ENCODE results near the gene ANKRD24. TPM values are rescaled to one million over a fixed set of nuclear protein-coding genes. Genes with fewer than 3 reads are reported as not detected.

The ANKRD24 gene
- polyA plus RNA-seq, 1 of the 3 experiments (the other 2 are of a cell fraction): 0.87 TPM

GRCh38 chr19:4257025-4257424 lies 74.5 kb downstream of the ANKRD24 start:
- Histone ChIP-seq H3K9me2 (no peaks in the 10 kb centered on the region), H3K4me1 (ENCODE audit: control insufficient read depth in 1 of 2, insufficient read depth in 2 of 2, low read depth in 1 of 2, low read length in 1 of 2) (no peaks in the 10 kb centered on the region), H4K20me1 (ENCODE audit: insufficient read depth) (no peaks in the 10 kb centered on the region), H3K4me3 (ENCODE audit: low read depth in 2 of 2, low read length in 1 of 2) (no peak overlapping the region), H3K36me3 (replicated peaks in 1 of 2; ENCODE audit: control insufficient read depth in 1 of 2, insufficient read depth in 2 of 2, low read length in 1 of 2) (peaks cover 23 to 48% of the 10 kb centered on the region in 2 experiments), H3K27ac (ENCODE audit: low read depth in 2 of 2, low read length in 1 of 2) (no peak overlapping the region), H3K9me3 (0 out of 2 replicates have a peak, but pooled peaks cover 6% of the 10 kb centered on the region), H3F3A (replicated peaks; ENCODE audit: insufficient read depth) (no peaks in the 10 kb centered on the region), H3K79me2 (ENCODE audit: insufficient read depth) (no peaks in the 10 kb centered on the region), H3K27me3 (ENCODE audit: insufficient read depth) (no peaks in the 10 kb centered on the region), H3K9ac (no peak overlapping the region), H2AFZ (ENCODE audit: low read depth) (no peak overlapping the region), H3K4me2 (no peak overlapping the region)
- CTCF ChIA-PET: interaction anchor here (0.7 to 2.2 kb wide), 2 partner anchors 96 to 143 kb away, joined by 4 to 11 read pairs; partner anchors contain the start of gene SH3GL1
- 83% methylated on average over 6 of the region's 6 CpGs for WGBS (ENCODE audit: low lambda C conversion rate)
- no peak for DNase-seq
- TF ChIP-seq MXI1 (IDR thresholded peaks at IDR 0.05; ENCODE audit: low read depth, low read length) (no peak), MAX (IDR thresholded peaks at IDR 0.05; ENCODE audit: low read depth) (no peak), RFX5 (IDR thresholded peaks at IDR 0.05; ENCODE audit: low read length) (no peak), MEF2A (IDR thresholded peaks at IDR 0.05; ENCODE audit: borderline replicate concordance, low read depth) (no peak), TAF1 (IDR thresholded peaks at IDR 0.05; ENCODE audit: borderline replicate concordance, low read depth, low read length) (no peak), JUND (IDR thresholded peaks at IDR 0.05) (no peak)
- POLR2A ChIA-PET: interaction anchor here (1.1 kb wide), 1 partner anchor 9 kb away, joined by 3 read pairs; no protein-coding TSS in a partner anchor

- Histone ChIP-seq H3K9ac (no peak overlapping the region), H3K4me2 (no peak overlapping the region), H3K9me3 (0 out of 2 replicates have a peak, but pooled peaks cover 6% of the 10 kb centered on the region), H2AFZ (ENCODE audit: low read depth) (no peak overlapping the region), H3F3A (replicated peaks; ENCODE audit: insufficient read depth) (no peaks in the 10 kb centered on the region), H3K27ac (ENCODE audit: low read depth in 2 of 2, low read length in 1 of 2) (no peak overlapping the region), H3K9me2 (no peaks in the 10 kb centered on the region), H3K79me2 (ENCODE audit: insufficient read depth) (no peaks in the 10 kb centered on the region), H4K20me1 (ENCODE audit: insufficient read depth) (no peaks in the 10 kb centered on the region), H3K27me3 (ENCODE audit: insufficient read depth) (no peaks in the 10 kb centered on the region), H3K36me3 (replicated peaks in 1 of 2; ENCODE audit: control insufficient read depth in 1 of 2, insufficient read depth in 2 of 2, low read length in 1 of 2) (peaks cover 23 to 40% of the 10 kb centered on the region in 2 experiments), H3K4me3 (ENCODE audit: low read depth in 2 of 2, low read length in 1 of 2) (no peak overlapping the region), H3K4me1 (ENCODE audit: control insufficient read depth in 1 of 2, insufficient read depth in 2 of 2, low read depth in 1 of 2, low read length in 1 of 2) (no peaks in the 10 kb centered on the region)
- POLR2A ChIA-PET: interaction anchor here (0.6 kb wide), 1 partner anchor 18 kb away, joined by 3 read pairs; no protein-coding TSS in a partner anchor
- 95% methylated on average over 23 of the region's 28 CpGs for WGBS (ENCODE audit: low lambda C conversion rate)
- CTCF ChIA-PET: interaction anchor here (1.6 to 2.2 kb wide), 2 partner anchors 9 to 95 kb away, joined by 3 to 11 read pairs; no protein-coding TSS in a partner anchor
- no peak for DNase-seq
- TF ChIP-seq SIN3A (IDR thresholded peaks at IDR 0.05; ENCODE audit: borderline replicate concordance, low read depth, low read length): no peak
- TF ChIP-seq TCF12 (IDR thresholded peaks at IDR 0.05): no peak
- TF ChIP-seq USF2 (IDR thresholded peaks at IDR 0.05; ENCODE audit: borderline replicate concordance, low read depth, low read length): no peak
- no peak for TF ChIP-seq RXRA (IDR thresholded peaks at IDR 0.05; ENCODE audit: borderline replicate concordance, low read depth)
- TF ChIP-seq GATA2 (CRISPR knock-in tag; IDR thresholded peaks at IDR 0.05): no peak
Measured at GRCh38 chr19:4258181-4258580, 75.7 kb downstream of the ANKRD24 start.

All from SK-N-SH (cell line).